ENCODE results near the gene CDC14B. TPM values are rescaled to one million over a fixed set of nuclear protein-coding genes. Genes with fewer than 3 reads are reported as not detected.
"Not testable (repeated sequence)": the region's sequence is repeated elsewhere in the genome, so short reads cannot be mapped to it uniquely, and the experiment has no call there.

The CDC14B gene
- total RNA-seq, 1 donor from 2014 or later = 15.1 TPM

DNA sequence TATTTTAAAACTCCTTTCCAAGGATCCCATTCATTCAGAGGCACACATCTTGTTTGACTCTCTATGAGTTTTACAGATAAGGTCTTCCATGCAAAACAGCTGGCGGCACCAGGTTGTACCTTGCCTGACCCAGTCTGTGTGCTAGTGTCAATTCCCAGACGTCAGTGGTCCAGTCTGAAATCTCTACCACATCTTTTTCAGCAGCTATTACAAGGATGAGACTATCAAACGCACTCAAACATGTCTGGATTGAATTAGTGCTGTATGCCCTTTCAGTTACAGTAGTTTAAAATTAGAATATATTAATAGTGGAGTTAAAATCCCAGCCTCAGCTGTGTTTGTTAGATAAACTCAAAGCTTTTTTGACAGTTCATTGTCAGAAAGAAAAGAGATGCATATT lies 11.7 kb downstream of the CDC14B start:
- DNase-seq (no peak), ATAC-seq (ENCODE audit: poor library complexity) (no peak)

DNA sequence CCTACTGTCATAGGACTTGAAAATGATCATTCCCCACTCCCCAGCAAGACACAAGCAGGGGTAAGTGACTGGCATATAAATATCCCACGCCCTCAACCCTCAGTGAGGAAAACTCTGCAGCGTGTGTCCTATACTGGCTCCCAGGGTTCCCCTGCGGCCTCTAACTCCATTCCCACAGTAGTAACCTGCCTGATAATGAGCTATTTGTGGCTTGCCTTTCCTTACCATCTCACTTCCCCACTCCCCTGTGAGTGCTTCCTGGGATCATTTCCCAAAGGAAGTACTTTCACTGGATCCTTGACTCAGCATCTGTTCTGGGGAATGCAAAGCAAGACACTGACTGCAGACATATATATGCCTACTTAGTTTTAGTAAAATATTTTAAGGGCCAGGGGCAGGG lies 14.3 kb downstream of the CDC14B start:
- ATAC-seq (ENCODE audit: poor library complexity) = peak; percentile 54
- no peak for DNase-seq
- intact Hi-C loops (cut with DNase I) = no loop called here

More for the DNA sequence above, 11.7 kb downstream of the CDC14B start:
- intact Hi-C loops (cut with DNase I) = no loop called here

DNA sequence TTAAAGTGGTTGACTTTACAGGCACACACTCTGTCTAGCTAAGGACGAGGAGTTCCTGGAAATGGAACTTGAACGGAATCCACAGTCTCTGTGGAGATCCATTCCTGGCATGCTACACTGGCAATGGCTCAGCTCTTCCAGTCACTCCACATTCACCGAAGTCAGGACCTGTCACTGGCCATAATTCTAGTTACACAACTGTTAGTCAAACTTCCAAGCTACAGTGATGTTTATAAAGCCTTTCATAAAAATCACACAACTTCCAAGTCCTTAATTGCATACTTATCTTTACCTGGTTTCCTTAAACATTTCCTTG lies 15.7 kb downstream of the CDC14B start:
- intact Hi-C loops (cut with DNase I) = no loop called here
- ATAC-seq (ENCODE audit: poor library complexity) (peak; percentile 94), DNase-seq (no peak)

DNA sequence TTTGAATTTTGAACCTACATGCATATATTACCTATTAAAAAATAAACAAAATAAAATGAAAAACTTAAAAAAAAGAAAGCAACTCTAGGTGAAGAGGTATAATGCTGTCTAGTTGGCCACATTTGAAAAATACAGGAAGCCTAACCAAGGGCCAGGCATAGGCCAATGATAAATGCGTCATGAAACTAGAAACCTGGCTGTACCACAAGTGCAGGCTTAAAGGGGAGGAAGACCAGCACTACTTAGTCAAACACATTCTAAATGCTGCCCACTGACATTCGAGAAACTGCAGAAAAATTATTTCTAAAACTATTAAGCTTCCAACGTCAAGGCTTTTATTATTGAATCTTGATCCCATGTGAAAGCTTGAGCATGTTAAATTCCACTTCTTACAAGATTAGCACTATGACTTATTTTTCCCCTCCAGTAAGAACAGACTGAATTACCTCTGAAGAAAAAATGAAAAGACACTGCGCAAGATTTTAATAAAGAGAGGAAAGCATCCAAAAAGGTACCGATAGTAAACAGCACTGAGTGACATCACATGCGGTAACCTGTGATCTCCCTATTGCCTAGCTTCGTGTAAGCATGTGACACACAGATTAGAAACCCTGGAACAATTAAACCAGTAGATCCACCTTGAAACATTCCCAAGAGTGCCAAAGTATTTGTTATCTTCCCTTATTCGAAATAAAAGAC lies 16.2 kb downstream of the CDC14B start:
- intact Hi-C loops (cut with DNase I) = no loop called here
- ATAC-seq (ENCODE audit: poor library complexity) = peak; percentile 79
- no peak for DNase-seq

DNA sequence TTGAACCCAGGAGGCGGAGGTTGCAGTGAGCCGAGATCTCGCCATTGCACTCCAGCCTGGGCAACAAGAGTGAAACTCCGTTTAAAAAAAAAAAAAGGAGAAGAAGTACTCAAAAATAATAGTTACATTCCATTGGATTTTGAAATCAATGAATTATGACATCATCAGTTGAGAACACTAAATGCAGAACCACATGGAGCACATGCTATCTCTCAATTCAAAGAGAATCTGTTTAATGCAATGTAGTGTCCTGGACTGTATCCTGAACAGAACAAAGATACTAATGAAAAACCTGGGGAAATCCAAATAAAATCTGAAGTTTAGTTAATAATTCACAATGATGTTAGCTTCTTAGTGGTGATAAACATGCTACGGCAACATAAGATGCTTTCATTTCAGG lies 20.3 kb downstream of the CDC14B start:
- DNase-seq (no peak), ATAC-seq (ENCODE audit: poor library complexity) (no peak)
- intact Hi-C loops (cut with DNase I) = no loop called here

DNA sequence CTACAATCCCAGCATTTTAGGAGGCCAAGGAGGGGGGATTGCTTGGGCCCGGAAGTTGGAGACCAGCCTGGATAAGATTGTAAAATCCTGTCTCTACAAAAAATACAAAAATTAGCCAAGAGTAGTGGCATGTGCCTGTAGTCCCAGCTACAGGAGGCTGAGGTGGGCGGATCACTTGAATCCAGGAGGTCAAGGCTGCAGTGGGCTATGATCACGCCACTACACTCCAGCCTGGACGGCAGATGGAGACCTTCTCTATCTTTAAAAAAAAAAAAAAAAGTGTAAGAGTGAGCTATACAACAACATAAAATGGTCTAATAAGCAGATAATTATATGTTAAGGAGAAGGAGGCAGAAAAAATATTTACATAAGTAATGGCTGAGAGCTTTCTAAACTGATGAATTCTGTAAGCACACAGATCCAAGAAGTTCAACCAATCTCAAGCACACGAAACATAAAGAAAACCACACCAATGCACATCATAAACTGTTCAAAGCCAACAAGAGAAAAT lies 23.0 kb downstream of the CDC14B start:
- ATAC-seq (ENCODE audit: poor library complexity) (no peak), DNase-seq (no peak)
- intact Hi-C loops (cut with DNase I) = no loop called here

DNA sequence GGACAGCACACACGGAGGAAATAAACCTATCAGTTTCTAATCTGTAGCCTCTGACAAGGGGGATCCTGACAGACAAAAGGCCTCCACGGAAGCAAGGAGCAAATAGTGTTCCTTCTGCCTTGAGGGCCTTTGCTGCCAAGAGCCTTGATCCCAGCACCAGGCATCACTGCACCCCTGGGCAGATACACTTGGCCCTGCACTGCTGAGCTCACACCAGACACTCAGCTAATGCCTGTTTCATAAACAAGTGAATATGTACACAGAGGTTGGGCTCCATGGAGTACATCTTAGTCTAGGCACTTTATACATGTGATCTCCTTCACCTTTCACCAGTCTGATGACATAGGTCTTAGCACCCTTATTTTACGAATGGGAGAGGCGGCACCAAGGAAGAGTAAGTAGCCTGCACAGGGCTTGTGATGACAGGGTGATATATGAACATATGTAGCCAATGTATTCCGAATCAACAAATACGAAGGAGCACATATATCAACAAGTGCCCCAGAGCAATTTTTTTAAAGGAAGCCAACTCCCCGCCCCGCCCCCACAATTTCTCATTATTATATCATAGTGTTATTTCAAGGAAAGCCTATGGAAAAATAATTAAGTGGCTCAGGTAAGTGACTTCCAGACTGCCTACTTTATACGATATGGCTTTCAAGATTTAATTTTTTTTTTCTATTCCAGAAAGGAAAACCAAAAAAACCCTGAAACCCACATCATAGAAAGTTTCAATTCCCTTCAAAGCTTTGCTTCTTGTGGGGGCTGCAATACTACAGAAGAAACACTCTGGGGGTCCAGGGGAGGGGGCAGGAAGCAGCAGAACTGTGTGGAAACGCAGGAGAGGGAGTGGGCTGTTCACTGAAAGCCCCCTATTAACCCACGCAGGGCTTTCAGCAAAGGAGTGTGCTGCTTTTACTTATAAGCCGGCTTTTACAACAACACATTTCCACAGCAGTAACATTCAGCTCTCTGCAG lies 32.0 kb downstream of the CDC14B start:
- no peak for DNase-seq
- no peak for ATAC-seq (ENCODE audit: poor library complexity)
- intact Hi-C loops (cut with DNase I) = no loop called here

DNA sequence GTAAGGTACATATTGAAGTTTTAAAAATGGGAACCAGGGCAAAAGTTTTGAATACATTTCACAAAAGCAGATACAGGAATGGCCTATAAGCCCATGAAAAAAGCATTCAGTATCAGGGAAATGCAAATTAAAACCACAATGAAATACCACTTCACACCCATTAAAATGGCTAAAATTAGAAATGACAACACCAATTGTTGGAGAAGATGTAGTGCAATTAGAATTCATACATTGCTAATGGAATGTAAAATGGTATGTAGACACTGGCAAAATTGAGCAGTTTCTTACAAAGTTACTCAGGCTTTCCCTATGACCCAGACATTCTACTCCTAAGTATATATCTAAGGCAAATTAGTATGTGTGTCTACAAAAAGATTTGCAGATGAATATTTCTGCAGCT lies 34.2 kb downstream of the CDC14B start:
- intact Hi-C loops (cut with DNase I) = no loop called here
- no peak for ATAC-seq (ENCODE audit: poor library complexity)
- DNase-seq = no peak

DNA sequence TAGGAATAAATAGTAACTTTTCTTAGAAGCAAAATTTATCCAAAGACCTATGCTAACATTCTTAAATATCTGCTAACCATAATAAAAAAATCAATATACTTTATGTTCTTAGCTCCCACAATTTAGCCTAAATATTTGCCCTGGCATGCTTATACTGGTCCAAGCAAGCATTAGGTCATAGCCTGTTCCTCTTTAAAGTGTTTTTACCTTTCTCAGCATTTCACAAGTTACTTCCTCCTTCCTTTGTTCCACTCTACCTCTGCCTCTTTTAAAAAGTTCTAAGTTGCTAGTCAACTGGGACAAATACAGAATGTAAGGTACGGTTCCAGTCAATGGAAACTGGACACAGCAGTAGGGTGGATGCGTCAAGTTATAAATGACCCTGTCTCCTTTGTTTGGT lies 37.4 kb downstream of the CDC14B start:
- intact Hi-C loops (cut with DNase I); ATAC-seq (ENCODE audit: poor library complexity); DNase-seq: not testable (repeated sequence)

DNA sequence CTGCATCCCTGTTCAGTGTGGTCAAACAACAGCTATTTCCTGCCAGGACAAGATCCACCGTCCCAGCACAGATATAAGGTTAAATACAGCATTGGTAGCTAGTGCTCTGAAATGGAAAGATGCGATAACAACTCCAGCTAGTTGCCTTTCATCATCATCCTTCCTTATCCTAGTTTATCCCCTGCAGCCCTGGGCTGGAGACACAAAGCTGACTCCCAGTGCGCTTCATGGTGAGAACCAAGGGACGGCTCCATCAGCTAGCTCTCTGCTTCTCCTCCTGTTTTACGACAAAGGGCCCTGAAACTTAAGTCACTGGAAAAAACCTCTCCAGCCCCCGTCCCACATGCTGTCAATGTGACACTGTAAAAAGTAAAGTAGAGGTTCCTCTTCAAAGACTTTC lies 37.9 kb downstream of the CDC14B start:
- intact Hi-C loops (cut with DNase I) = no loop called here
- DNase-seq = no peak
- ATAC-seq (ENCODE audit: poor library complexity) = no peak

DNA sequence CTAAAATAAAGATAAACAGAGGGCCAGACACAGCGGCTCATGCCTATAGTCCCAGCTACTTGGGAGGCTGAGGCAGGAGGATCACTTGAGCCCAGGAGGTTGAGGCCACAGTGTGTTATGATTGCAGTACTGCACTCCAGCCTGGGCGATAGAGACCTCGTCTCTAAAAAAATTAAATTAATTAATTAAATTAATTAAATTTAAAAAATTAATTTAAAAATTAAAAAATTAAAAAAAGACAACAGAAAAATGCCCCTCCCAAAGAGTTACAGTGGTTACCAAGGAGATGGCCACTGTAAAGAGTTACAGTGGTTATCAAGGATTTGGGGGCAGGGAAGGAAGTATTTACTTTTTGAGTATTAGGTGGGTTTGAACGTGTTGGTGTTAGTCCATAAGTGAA lies 38.3 kb downstream of the CDC14B start:
- no peak for DNase-seq
- no peak for ATAC-seq (ENCODE audit: poor library complexity)
- intact Hi-C loops (cut with DNase I) = no loop called here

DNA sequence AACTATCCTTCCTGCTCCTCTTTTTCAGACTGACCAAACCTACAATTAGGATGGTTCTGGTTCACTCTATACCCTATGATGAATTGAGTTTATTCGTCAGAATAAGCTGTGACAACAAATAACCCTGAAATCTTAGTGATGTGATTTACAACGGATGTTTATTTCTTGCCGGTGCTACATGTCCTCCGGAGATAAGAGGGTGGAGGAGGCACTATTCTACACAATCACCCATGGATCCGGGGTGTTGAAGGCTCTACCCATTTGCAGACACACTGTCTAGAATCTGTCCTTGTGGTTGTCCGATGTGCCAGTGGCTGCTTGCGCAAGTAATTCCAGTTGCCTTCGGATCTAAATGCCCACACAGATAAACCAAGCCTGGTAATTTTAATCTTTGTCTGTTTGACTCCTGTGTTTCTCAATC lies 44.7 kb downstream of the CDC14B start:
- intact Hi-C loops (cut with DNase I) = no loop called here
- DNase-seq (no peak), ATAC-seq (ENCODE audit: poor library complexity) (peak; percentile 55)

DNA sequence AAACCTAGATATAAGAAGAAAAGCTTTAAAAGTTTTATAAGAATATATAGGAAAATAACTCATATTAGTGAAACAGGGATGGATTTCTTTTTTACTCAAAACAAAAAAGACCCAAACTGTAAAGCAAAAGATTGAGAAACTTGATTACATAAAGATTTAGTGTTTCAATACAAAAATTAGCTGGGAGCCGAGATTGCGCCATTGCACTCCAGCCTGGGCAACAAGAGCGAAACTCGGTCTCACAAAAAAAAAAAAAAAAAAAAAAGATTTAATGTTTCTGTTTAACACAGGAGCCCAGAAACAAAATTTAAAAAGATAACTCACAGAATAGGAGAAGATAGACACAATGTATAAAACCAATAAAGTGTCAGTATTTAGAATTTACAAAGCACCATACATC lies 45.2 kb downstream of the CDC14B start:
- ATAC-seq (ENCODE audit: poor library complexity) (no peak), DNase-seq (no peak)
- intact Hi-C loops (cut with DNase I) = no loop called here

DNA sequence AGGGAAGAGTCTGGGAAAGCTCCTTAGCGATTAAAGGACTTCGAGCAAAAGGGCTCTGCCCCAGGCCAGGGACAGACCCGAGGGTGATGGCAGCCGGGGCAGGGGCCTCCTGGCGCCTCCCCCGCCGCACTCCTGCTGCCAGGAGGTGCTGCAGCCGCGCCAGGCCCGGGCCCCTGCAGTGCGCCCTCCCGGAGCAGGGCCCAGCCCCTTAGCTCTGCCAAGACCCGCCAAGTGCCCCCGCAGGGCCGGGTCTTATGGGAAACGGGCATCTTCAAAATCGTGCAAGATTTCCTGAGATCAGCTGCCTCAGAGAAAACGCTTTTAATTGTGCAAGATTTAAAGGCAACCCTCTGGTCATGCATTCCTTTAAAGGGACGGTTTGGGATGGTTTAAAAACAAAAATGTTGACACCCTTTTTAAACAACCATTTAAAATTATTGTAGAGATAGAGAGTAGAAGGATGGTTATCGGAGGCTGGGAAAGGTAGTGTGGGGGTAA lies 52.4 kb downstream of the CDC14B start:
- ATAC-seq (ENCODE audit: poor library complexity) = peak; percentile 74
- DNase-seq = no peak
- intact Hi-C loops (cut with DNase I) = loop anchor here (10.0 kb wide), 2 partner anchors 48 to 112 kb away; partner anchors contain the start of genes CDC14B and HABP4

DNA sequence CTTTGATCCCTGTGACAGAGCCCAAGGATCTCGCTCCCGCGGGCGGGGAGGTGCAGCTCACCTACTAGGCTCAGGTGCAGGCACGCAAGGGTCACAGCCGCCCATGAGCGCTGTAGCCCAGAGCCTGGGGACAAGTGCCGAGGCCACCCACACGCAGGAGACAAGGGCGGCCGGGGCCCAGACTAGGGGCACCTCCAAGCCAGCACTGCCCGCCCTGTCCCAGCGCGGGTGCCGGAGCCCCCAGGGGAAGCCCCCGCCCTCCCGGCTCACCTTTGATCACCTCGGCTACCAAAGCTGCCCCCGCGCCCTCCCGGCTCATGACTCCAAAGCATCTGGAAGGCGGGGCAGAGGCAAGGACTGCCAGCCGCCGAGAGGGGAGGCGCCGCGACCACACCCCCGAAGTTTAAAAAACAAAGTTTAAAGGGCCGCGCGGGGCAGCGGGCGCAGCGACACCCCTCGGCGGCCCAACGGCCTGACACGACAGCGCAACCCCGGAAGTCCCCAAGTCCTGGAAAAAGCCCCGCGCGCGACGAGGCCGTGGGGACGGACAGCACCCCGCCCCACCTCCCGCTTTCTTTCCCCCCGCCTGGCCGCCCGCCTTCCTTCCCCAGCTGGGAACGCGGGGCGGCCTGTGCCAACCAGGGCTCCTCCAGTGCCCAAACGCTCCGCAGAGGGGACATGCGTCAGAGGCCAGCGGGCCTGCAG lies 53.0 kb downstream of the CDC14B start:
- DNase-seq = peak; percentile 88
- intact Hi-C loops (cut with DNase I) = loop anchor here (10.0 kb wide), 2 partner anchors 48 to 112 kb away; partner anchors contain the start of genes CDC14B and HABP4
- ATAC-seq (ENCODE audit: poor library complexity) = peak; percentile 96

DNA sequence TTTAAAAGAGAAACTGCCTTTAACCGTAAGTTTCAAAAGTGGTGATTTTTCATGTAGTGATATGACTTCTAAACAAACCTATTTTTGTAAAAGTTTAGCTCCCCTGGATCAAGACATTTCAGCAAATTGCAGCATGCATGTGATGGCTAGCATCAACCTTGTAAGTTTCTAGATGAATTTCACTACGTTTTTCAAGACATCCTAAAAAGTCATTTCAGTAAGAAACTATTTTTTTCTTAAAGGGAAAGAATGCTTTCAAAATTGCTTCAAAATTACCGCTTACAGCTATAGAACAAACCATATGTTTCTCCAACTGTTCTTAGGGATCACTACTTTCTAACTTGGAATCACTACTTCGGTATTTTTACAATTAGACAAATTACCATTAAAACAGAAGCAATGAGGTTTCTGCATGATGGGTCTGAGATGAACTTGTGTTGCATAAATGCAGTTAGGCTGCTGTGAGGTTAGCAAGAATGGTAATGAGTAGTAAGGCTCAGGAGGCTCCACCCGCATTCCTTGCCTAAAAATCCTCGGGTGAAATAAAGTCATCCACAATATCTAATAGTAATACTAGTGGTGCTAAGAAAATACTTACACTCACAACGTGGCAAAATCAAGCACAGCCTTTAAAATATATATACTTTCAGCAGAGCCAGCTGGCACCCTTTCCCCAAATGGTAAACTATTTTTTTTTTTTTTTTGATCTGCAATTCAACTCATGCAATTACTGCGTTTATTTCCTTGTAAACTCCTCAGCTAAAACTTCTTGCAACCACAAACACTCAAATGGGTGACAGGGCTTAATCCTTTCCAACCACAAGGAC lies 53.8 kb downstream of the CDC14B start:
- intact Hi-C loops (cut with DNase I) = loop anchor here (10.0 kb wide), 2 partner anchors 49 to 111 kb away; partner anchors contain the start of genes CDC14B and HABP4
- DNase-seq (no peak), ATAC-seq (ENCODE audit: poor library complexity) (peak; percentile 42)

DNA sequence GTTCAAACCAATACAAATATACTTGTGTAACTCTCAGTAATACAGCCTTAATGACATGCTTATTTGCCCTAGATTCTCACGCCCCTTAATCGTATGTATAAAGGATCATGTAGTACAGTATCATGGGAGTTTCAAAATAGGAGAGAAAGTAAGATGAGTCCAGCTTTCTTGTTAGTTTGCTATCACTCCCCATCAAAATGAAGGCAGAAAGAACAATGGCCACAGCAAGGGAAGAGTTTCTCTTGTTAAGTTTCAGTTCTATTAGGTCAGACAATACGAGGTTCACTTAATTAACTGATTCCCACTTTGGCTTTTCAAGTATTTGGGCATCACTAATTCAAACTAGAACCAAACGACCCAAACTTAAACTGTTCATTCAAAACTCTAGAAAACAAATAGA lies 55.4 kb downstream of the CDC14B start:
- intact Hi-C loops (cut with DNase I) = loop anchor here (10.0 kb wide), 2 partner anchors 51 to 109 kb away; partner anchors contain the start of genes CDC14B and HABP4
- no peak for DNase-seq
- ATAC-seq (ENCODE audit: poor library complexity) = no peak

Measured in Right ventricle myocardium superior (tissue), 1 donor.